GM19099 (cell line): ENCODE data around the gene IFT74.

Source experiments
- POLR2A ChIP-seq: IDR thresholded peaks from 3 replicates; pipeline ENCODE4 v1.6.1; 2011; ENCODE audit warnings: low read depth; ENCODE audit not compliant: insufficient read length; ENCODE audit errors: extremely low read depth

IFT74 gene

GRCh38 chr9:27033815-27034403 is 77.7 kb downstream of the IFT74 start:
- no peak for TF ChIP-seq POLR2A

- TF ChIP-seq POLR2A, result no peak
Observed at GRCh38 chr9:27037499-27037898, 81.3 kb downstream of the IFT74 start.

- no peak for TF ChIP-seq POLR2A
Observed at GRCh38 chr9:27041746-27042145, 85.5 kb downstream of the IFT74 start.

- TF ChIP-seq POLR2A, result no peak
Observed at GRCh38 chr9:27042476-27042875, 86.3 kb downstream of the IFT74 start.

GRCh38 chr9:27043176-27043575 is 87.0 kb downstream of the IFT74 start:
- no peak for TF ChIP-seq POLR2A

- no peak for TF ChIP-seq POLR2A
Observed at GRCh38 chr9:27047136-27047535, 90.9 kb downstream of the IFT74 start.

- TF ChIP-seq POLR2A, result no peak
Observed at GRCh38 chr9:27053369-27054022, 97.3 kb downstream of the IFT74 start.

- no peak for TF ChIP-seq POLR2A
Observed at GRCh38 chr9:27054125-27054524, 97.9 kb downstream of the IFT74 start.

- no peak for TF ChIP-seq POLR2A
Observed at GRCh38 chr9:27054841-27055240, 98.6 kb downstream of the IFT74 start.

- TF ChIP-seq POLR2A, result no peak
Observed at GRCh38 chr9:27059412-27059811, 103.2 kb downstream of the IFT74 start.

GRCh38 chr9:27059907-27060306 is 103.7 kb downstream of the IFT74 start:
- no peak for TF ChIP-seq POLR2A

- no peak for TF ChIP-seq POLR2A
Observed at GRCh38 chr9:27065288-27065687, 109.1 kb downstream of the IFT74 start.

- TF ChIP-seq POLR2A, result no peak
Observed at GRCh38 chr9:27073841-27074728, 117.9 kb downstream of the IFT74 start.

GRCh38 chr9:27078685-27079084 is 122.5 kb downstream of the IFT74 start:
- no peak for TF ChIP-seq POLR2A

GRCh38 chr9:27085456-27085855 is 129.2 kb downstream of the IFT74 start:
- TF ChIP-seq POLR2A, result no peak
